SK-N-MC (cell line): ENCODE measurements around the gene TNFRSF8.

Source experiments
- EZH2 ChIP-seq: fragments of 200-600 bp; sonication (generic); IDR thresholded peaks from one replicate; pipeline ENCODE4 v1.6.1; 2017; ENCODE audit warnings: antibody characterized with exemption
- FOXP2 ChIP-seq: optimal IDR thresholded peaks from 2 replicates; pipeline ENCODE3; 2011; ENCODE audit warnings: mild to moderate bottlenecking, moderate library complexity; ENCODE audit not compliant: insufficient read depth; ENCODE audit errors: extremely low read length, control extremely low read depth
- POLR2AphosphoS5 ChIP-seq: IDR thresholded peaks from 2 replicates; pipeline ENCODE4 v1.6.1; 2012; ENCODE audit warnings: mild to moderate bottlenecking, low read depth, low read length, borderline replicate concordance

- TF ChIP-seq POLR2AphosphoS5 (no peak), EZH2 (no peak), FOXP2 (no peak)
These were observed 109.1 kb downstream of the TNFRSF8 start for GRCh38 chr1:12172042-12172851.
